ENCODE measurements around the gene DDX3X. TPM values are rescaled to one million over a fixed set of nuclear protein-coding genes. Genes with fewer than 3 reads are reported as not detected.

The DDX3X gene
- total RNA-seq, 2 donors from 2014 or later, result 252 to 451 TPM

DNA sequence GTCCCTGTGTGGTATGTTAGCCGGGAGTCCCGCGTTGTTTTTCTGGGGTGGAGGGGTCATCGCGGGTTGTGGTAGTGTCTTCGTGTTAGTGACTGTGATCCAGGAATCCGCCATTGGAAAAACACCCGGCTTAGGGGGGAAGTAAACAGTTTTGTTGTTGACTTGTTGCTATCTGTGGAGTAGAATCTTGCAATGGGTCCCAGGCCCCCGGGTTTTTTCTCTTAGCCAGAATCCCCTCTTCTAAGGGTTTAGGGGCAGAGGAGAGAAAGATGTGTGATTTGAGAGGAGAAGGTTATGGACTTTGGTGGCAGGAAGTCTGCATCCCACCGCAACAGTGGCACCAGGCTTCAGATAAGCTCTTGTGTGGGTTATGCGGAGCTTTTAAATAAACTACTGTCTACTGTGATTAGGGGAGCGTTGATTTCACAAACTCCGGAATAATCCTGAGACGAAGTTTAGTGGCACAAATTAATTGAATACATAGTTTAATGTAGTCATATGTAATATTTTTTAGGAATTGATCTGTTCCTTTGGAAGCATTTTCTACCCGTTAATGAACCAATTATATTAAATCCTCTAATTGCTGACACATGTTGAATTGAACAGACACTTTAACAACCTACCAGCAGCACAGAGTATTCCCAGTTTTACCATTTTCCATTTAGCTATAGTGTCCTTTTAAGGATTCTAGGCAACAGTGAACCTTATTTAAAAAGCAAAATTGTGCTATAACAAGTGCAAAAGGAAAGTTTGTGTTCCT lies 1.4 kb downstream of the DDX3X start:
- ATAC-seq, result no peak
- no peak for DNase-seq (ENCODE audit: low spot score)
- Mint-ChIP-seq H3K4me3 (peak overlapping the region; percentile 100), H3K27me3 (no peaks in the 10 kb centered on the region), H3K27ac (peak overlapping the region; percentile 100), H3K36me3 (peaks cover 12% of the 10 kb centered on the region), H3K4me1 (ENCODE audit: low read depth in 2 of 2) (peaks cover 31 to 70% of the 10 kb centered on the region in 2 donors), H3K9me3 (no peaks in the 10 kb centered on the region)

- Mint-ChIP-seq H3K27me3 (no peaks in the 10 kb centered on the region), H3K4me1 (ENCODE audit: low read depth in 2 of 2) (peaks cover 31 to 72% of the 10 kb centered on the region in 2 donors), H3K27ac (peak overlapping the region; percentile 100), H3K36me3 (peaks cover 12% of the 10 kb centered on the region), H3K4me3 (peak overlapping the region; percentile 100), H3K9me3 (no peaks in the 10 kb centered on the region)
- DNase-seq (ENCODE audit: low spot score) (no peak), ATAC-seq (no peak)
Measured at GRCh38 chrX:41335958-41336331, 2.0 kb downstream of the DDX3X start.

DNA sequence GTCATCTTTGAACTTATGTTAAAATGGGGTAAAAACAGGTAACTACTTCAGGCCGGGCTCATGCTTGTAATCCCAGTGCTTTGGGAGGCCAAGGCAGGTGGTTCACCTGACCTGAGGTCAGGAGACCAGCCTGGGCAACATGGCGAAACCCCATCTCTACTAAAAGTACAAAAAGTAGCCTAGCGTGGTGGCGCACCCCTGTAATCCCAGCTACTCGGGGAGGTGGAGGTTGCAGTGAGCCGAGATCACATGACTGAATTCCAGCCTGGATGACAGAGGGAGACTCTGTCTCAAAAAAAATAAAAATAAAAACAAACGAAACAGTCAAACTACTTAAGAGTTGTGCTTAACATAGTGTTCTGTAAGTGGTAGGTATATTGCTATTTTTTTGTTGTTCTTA lies 2.5 kb downstream of the DDX3X start:
- no peaks in the 10 kb centered on the region for H3K9me3 Mint-ChIP-seq
- H3K36me3 Mint-ChIP-seq, result peaks cover 12% of the 10 kb centered on the region
- peak overlapping the region; percentile 100 for H3K27ac Mint-ChIP-seq
- DNase-seq (ENCODE audit: low spot score), result no peak
- ATAC-seq, result no peak
- H3K27me3 Mint-ChIP-seq, result no peaks in the 10 kb centered on the region
- H3K4me3 Mint-ChIP-seq, result peak overlapping the region; percentile 100
- H3K4me1 Mint-ChIP-seq (ENCODE audit: low read depth in 2 of 2), result peaks cover 31 to 75% of the 10 kb centered on the region in 2 donors

DNA sequence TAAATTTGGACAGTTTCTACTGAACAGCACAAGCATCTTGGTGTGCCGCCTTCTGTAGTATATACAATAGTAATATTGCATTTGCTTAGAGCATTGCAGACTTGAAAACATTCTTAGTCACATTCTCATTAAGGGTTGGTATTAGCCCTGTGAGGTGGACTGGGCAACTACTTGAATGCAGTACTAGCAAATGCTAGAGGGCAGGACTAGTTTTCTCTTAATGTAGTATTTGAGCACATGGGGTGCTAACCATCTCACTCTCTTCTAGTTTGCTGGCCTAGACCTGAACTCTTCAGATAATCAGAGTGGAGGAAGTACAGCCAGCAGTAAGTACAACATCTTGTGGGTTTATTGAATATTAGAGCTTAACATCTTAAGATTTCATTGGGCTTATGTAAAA lies 3.2 kb downstream of the DDX3X start:
- Mint-ChIP-seq H3K36me3 (peaks cover 12% of the 10 kb centered on the region), H3K4me3 (peak overlapping the region; percentile 100), H3K27ac (peak overlapping the region; percentile 49 to 100), H3K27me3 (no peaks in the 10 kb centered on the region), H3K9me3 (no peaks in the 10 kb centered on the region), H3K4me1 (ENCODE audit: low read depth in 2 of 2) (peaks cover 31 to 71% of the 10 kb centered on the region in 2 donors)
- DNase-seq (ENCODE audit: low spot score) (no peak), ATAC-seq (no peak)

DNA sequence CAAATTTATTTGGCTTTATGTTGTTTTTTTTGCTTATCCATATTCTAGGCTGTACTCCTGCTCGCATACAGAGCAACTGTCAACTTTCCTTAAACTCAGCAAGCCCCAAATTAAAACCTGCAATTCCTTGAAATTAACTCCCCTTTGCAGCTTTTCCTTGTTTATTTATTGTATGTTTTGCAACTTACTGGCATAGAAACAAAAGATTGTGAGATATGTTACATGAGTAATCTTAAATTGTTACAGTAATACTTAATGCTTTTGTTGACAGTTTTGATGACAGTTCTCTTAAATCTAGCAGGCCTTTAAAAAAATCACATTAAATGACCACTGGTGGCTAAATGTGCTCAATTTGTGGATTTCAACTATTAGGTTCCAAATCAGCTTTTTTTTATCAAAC lies 4.5 kb downstream of the DDX3X start:
- peak overlapping the region; percentile 100 for H3K4me3 Mint-ChIP-seq
- no peaks in the 10 kb centered on the region for H3K27me3 Mint-ChIP-seq
- ATAC-seq (no peak), DNase-seq (ENCODE audit: low spot score) (no peak)
- peak overlapping the region; percentile 49 to 100 for H3K27ac Mint-ChIP-seq
- H3K4me1 Mint-ChIP-seq (ENCODE audit: low read depth in 2 of 2), result peaks cover 29 to 71% of the 10 kb centered on the region in 2 donors
- H3K36me3 Mint-ChIP-seq, result peaks cover 18% of the 10 kb centered on the region
- no peaks in the 10 kb centered on the region for H3K9me3 Mint-ChIP-seq

GRCh38 chrX:41339148-41339547 lies 5.2 kb downstream of the DDX3X start:
- DNase-seq (ENCODE audit: low spot score) (no peak), ATAC-seq (no peak)
- Mint-ChIP-seq H3K9me3 (no peaks in the 10 kb centered on the region), H3K36me3 (peaks cover 25% of the 10 kb centered on the region), H3K4me1 (ENCODE audit: low read depth in 2 of 2) (peaks cover 24 to 68% of the 10 kb centered on the region in 2 donors), H3K27ac (peak overlapping the region; percentile 67 to 100), H3K27me3 (no peaks in the 10 kb centered on the region), H3K4me3 (peak overlapping the region; percentile 100)

DNA sequence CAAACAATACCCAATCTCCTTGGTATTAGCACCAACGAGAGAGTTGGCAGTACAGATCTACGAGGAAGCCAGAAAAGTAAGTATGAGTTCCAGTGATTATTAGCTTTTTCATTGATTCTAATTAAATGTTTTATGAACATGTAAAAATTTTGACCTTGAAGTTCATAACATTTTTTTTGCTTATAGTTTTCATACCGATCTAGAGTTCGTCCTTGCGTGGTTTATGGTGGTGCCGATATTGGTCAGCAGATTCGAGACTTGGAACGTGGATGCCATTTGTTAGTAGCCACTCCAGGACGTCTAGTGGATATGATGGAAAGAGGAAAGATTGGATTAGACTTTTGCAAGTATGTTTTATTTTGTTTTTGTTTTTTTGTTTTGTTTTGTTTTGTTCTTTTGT lies 10.1 kb downstream of the DDX3X start:
- Mint-ChIP-seq H3K4me1 (ENCODE audit: low read depth in 2 of 2) (peaks cover 18 to 39% of the 10 kb centered on the region in 2 donors), H3K9me3 (no peaks in the 10 kb centered on the region), H3K27ac (peak overlapping the region in 1 of 2 donors; percentile 18), H3K36me3 (peaks cover 38% of the 10 kb centered on the region), H3K27me3 (no peaks in the 10 kb centered on the region), H3K4me3 (no peak overlapping the region)
- ATAC-seq (no peak), DNase-seq (ENCODE audit: low spot score) (no peak)

DNA sequence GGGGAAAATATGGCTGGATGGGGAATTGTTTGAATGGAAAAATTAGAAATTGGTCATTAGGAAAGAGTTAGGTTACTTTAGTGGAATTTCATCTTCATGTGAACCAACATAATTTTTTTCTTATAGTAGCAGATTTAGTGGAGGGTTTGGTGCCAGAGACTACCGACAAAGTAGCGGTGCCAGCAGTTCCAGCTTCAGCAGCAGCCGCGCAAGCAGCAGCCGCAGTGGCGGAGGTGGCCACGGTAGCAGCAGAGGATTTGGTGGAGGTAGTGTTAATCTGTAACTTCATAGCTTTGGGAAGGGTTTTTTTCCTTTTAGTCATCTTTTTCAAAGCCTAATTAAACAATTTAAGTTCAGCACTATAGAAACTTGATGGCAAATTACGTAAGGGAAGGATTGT lies 13.2 kb downstream of the DDX3X start:
- DNase-seq (ENCODE audit: low spot score), result no peak
- H3K27me3 Mint-ChIP-seq, result no peaks in the 10 kb centered on the region
- H3K9me3 Mint-ChIP-seq, result no peaks in the 10 kb centered on the region
- H3K27ac Mint-ChIP-seq, result no peak overlapping the region
- H3K4me1 Mint-ChIP-seq (ENCODE audit: low read depth in 2 of 2), result peaks cover 20 to 27% of the 10 kb centered on the region in 2 donors
- H3K4me3 Mint-ChIP-seq, result no peak overlapping the region
- peaks cover 35% of the 10 kb centered on the region for H3K36me3 Mint-ChIP-seq
- ATAC-seq, result no peak

DNA sequence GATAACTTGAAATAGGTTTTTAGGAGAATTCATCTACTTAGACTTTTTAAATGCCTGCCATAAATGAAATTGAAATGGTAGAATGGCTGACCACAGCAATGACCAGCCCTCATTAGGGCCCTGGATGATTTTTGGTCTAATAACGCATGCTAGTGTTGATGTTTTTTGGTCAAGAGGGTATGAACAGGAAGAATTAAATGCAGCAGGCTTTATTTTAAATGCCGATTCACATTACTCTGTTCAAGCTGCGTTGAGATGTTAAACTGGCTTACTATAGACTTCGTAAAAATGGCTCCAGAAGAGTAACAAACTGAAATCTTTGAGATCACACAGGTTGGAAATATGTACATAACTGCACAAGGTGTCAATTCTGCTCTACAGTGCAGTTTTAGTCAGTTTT lies 14.6 kb downstream of the DDX3X start:
- Mint-ChIP-seq H3K36me3 (peaks cover 30% of the 10 kb centered on the region), H3K4me1 (ENCODE audit: low read depth in 2 of 2) (peaks cover 23 to 30% of the 10 kb centered on the region in 2 donors), H3K27me3 (no peaks in the 10 kb centered on the region), H3K9me3 (no peaks in the 10 kb centered on the region), H3K4me3 (no peak overlapping the region), H3K27ac (no peak overlapping the region)
- ATAC-seq, result no peak
- no peak for DNase-seq (ENCODE audit: low spot score)

DNA sequence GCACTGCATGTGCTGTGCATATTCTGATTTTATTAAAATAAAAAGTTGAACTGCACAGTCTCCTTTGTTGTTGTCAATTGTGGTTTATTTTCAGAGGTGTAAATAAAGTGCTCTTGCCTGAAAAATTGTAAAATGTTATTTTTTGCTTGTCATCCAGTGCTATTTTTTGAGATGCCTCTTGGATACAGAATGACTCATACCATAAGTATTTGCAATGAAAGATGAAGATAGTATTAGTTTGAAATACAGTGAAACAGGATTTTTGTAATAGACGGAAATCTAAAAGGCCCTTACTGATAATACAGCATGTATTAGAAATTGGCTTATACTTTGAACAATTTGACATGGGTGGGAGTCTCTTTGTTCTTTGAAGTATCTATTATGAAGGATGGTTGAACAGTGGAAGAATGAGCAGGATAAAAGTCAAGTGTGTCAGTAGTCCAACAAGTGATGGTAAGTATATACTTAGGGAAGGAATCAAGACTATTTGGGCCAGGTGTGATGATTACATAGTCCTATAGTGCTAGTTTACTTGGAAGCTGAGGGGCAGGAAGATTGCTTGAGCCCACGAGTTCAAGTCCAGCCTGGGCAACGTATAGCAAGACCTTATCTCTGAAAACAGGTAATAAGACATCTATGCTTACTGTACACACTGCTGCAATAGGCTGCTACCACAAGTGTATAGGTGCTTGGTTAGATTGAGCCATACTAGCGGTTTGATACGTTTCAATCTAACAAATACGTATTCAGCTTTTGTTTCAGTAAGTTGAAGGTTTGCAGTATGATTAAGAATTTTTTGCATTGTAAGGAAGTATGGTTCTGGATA lies 16.4 kb downstream of the DDX3X start:
- DNase-seq (ENCODE audit: low spot score), result no peak
- Mint-ChIP-seq H3K9me3 (no peaks in the 10 kb centered on the region), H3K4me3 (no peak overlapping the region), H3K4me1 (ENCODE audit: low read depth in 2 of 2) (peaks cover 23 to 32% of the 10 kb centered on the region in 2 donors), H3K27ac (no peak overlapping the region), H3K36me3 (peaks cover 23% of the 10 kb centered on the region), H3K27me3 (no peaks in the 10 kb centered on the region)
- ATAC-seq, result no peak

- H3K4me1 Mint-ChIP-seq (ENCODE audit: low read depth in 2 of 2), result peaks cover 23 to 32% of the 10 kb centered on the region in 2 donors
- DNase-seq (ENCODE audit: low spot score) (no peak), ATAC-seq (no peak)
- peaks cover 23% of the 10 kb centered on the region for H3K36me3 Mint-ChIP-seq
- H3K27me3 Mint-ChIP-seq, result no peaks in the 10 kb centered on the region
- peak overlapping the region; percentile 26 to 72 for H3K27ac Mint-ChIP-seq
- H3K9me3 Mint-ChIP-seq, result no peaks in the 10 kb centered on the region
- no peak overlapping the region for H3K4me3 Mint-ChIP-seq
Measured at GRCh38 chrX:41350976-41351569, 17.1 kb downstream of the DDX3X start.

DNA sequence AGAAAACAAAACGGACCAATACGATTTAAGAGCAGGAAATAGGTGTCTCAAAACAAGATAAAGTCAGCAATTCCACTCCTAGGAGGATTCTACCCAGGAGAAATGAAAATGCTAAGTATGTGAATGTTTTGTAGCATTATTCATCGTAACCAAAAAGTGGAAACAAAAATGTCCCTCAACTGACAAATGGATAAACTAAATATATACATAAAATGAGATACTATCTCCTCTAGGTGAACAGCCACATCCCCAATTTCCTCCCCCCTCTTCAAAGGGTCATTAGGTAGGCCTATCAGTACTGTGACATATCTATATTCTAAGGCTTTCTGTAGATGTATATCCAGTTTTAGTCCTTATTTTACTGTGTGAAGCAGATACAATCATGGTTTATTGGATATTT lies 18.0 kb downstream of the DDX3X start:
- no peak for ATAC-seq

GRCh38 chrX:41352329-41352838 lies 18.4 kb downstream of the DDX3X start:
- H3K4me3 Mint-ChIP-seq, result no peak overlapping the region
- no peak for ATAC-seq

More for the DNA sequence above, 18.0 kb downstream of the DDX3X start:
- Mint-ChIP-seq H3K9me3 (no peaks in the 10 kb centered on the region), H3K4me3 (no peak overlapping the region), H3K27ac (peak overlapping the region; percentile 26 to 72), H3K36me3 (peaks cover 16% of the 10 kb centered on the region), H3K4me1 (ENCODE audit: low read depth in 2 of 2) (peaks cover 21 to 31% of the 10 kb centered on the region in 2 donors), H3K27me3 (no peaks in the 10 kb centered on the region)
- DNase-seq (ENCODE audit: low spot score), result no peak

More at GRCh38 chrX:41352329-41352838, 18.4 kb downstream of the DDX3X start:
- H3K27me3 Mint-ChIP-seq, result no peaks in the 10 kb centered on the region
- no peak for DNase-seq (ENCODE audit: low spot score)
- H3K36me3 Mint-ChIP-seq, result peaks cover 11% of the 10 kb centered on the region
- peak overlapping the region in 1 of 2 donors; percentile 72 for H3K27ac Mint-ChIP-seq
- peaks cover 17 to 27% of the 10 kb centered on the region in 2 donors for H3K4me1 Mint-ChIP-seq (ENCODE audit: low read depth in 2 of 2)
- no peaks in the 10 kb centered on the region for H3K9me3 Mint-ChIP-seq

Measured in natural killer cell treated with Interleukin-12 subunit alpha and Interleukin-12 subunit beta and Interleukin-15 and Interleukin-18, amount 100 ng/mL, for 72 hours (primary cell).